ENCODE results near the gene COASY. TPM values are rescaled to one million over a fixed set of nuclear protein-coding genes. Genes with fewer than 3 reads are reported as not detected.
"Not testable (repeated sequence)": the region's sequence is repeated elsewhere in the genome, so short reads cannot be mapped to it uniquely, and the experiment has no call there.

The COASY gene
- total RNA-seq, 1 donor from 2014 or later = 67.4 TPM

DNA sequence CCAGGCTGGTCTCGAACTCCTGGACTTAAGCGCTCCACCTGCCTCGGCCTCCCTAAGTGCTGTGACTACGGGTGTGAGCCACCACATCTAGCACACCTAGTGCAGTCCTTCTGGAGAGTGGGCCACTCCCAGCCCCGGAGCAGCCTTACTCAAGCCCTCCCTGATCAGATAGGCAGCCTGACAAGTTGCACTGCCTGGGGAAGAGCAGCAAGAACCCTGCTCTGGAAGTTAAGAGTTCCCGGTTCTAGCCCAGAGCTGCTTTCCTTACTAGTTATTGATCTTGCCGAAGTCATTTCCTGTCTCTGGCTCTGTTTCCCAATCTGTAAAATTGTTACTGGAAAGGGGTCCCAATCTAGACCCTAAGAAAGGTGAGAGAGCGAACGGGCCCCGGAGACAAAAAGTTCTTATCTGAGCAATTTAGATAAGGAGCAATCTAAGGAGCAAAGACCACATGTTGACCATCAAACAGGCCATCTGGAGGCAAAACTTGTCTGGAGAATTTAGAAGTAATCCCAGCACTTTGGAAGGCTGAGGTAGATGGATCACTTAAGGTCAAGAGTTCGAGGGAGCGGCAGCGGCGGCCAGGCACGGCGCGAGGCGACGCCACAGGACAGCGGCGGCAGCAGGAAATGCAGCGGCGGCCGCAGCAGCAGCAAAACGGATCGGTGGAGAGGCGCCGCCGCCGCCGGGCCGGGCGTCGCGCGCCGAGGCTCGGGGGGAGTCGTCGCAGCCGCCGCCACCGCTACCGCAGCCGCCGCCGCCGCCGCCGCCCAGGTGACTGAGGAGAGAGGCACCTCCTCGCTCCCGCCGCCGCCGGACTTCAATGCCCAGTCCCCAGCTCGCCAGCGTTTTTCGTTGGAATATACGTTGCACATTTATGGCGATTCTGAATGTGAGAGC lies 30.2 kb upstream of the COASY start:
- ATAC-seq = peak; percentile 13

DNA sequence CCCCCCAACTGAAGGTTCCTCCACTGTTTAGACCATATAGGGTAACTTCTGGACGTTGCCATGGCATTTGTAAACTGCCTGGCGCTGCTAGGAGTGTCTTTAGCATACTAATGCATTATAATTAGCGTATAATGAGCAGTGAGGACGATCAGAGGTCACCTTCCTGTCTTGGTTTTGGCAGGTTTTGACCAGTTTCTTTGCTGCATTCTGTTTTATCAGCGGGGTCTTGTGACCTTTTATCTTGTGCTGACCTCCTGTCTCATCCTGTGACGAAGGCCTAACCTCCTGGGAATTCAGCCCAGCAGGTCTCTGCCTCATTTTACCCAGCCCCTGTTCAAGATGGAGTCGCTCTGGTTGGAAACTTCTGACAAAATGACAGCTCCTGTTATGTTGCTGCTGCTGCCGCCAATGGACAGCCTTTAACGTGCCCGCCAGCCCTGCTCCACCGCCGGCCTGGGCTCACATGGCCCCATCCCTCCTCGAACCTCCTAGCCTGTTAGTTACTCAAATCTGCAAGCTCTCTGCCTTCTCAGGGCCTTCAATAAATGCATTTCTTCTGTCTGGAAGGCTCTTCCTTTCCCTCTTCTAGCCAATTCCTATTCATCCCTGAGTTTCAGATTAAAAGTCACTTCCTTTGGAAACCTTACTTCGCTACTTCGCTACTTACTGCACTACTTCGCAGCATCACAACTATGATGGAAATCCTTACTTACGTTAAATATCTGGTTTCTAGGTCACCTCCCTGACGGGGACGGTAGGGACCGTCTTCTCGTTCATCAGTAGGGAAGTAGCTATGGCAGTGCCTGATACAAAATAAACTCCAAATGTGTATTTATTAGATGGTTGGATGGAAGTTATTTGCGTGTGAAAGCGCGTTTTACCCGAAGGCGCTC lies 26.5 kb upstream of the COASY start:
- ATAC-seq = no peak

DNA sequence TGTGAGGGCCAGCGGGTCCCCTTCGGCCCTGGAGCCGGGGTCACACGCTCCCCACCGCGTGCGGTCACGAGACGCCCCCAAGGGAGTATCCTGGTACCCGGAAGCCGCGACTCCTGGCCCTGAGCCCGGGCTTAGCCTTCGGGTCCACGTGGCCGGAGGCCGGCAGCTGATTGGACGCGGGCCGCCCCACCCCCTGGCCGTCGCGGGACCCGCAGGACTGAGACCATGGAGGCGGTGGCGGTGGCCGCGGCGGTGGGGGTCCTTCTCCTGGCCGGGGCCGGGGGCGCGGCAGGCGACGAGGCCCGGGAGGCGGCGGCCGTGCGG lies 25.9 kb upstream of the COASY start, which contains the start of gene NAGLU:
TSS of gene NAGLU (plus strand) at position 194 of the 324 bp plus-strand sequence. CDS start at position 226, 32 bp downstream.
- ATAC-seq = peak; percentile 81

DNA sequence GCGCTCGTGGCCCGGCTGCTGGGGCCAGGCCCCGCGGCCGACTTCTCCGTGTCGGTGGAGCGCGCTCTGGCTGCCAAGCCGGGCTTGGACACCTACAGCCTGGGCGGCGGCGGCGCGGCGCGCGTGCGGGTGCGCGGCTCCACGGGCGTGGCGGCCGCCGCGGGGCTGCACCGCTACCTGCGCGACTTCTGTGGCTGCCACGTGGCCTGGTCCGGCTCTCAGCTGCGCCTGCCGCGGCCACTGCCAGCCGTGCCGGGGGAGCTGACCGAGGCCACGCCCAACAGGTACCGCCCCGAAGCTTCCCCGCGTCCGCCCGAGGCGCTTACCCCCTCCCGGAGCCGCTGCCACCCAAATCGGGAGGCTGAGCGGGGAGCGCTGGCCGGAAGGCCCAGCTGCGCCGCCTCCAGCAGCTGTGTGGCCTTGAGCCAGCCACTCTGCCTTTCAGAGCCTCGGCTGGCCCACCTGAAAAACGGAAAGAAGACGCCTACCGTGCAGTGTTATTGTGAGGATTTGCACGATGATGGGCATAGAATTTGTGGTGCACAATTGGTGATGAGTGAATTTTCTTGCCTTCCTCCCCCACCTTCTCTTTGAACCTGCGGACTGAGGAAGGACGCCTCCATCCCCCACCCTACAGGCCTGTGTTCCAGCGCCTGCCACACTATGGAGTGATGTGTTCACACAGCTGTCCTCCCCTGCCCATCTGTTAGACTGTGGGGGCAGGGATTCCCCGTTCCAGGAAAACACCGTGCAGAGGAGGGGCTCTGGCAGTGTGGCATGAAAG lies 25.4 kb upstream of the COASY start:
- ATAC-seq = peak; percentile 64

DNA sequence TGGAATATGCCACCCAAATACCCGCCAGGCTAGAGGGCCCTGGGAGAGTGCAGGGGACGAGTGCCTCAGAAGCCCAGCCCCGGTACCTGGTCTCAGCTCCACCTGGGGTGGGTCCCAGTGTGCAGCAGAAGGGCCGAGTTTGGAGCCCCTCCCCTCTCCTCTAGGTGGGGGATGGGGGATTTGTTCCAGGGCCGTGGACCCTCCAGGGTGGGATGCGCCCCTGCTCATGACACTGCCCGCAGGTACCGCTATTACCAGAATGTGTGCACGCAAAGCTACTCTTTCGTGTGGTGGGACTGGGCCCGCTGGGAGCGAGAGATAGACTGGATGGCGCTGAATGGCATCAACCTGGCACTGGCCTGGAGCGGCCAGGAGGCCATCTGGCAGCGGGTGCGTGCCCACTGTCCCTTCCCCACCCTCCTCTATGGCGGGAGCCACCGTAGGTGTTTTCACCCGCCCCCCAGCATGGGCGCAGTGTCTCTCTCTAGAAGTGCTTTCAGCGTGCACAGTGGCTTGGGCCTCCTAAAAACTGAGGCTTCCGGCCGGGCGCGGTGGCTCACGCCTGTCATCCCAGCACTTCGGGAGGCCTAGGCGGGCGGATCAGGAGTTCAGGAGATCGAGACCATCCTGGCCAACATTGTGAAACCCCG lies 24.7 kb upstream of the COASY start:
- peak; percentile 8 for ATAC-seq

DNA sequence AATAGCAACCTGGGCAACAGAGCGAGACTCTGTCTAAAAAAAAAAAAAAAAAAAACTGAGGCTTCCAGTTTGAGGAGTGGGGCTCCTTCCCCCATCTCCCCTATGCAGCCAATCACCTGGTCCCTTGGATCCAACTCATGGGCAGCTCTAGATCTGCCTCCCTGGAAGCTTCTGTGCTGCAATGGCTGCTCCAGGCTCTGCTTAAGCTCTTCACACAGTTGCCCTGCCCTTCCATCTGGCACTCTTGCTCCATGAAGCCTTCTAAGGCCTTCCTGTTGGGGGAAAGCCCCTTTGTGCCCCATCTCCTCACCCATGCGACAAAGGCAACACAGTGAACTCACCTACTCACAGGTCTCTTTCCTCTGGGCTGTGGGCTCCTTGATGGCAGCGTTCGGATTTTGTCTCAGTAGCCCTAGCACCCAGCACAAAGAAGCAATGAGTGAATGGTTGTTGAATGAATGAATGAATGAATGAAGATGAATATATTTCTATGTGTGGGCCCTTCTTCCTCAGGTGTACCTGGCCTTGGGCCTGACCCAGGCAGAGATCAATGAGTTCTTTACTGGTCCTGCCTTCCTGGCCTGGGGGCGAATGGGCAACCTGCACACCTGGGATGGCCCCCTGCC lies 24.0 kb upstream of the COASY start:
- ATAC-seq = no peak

DNA sequence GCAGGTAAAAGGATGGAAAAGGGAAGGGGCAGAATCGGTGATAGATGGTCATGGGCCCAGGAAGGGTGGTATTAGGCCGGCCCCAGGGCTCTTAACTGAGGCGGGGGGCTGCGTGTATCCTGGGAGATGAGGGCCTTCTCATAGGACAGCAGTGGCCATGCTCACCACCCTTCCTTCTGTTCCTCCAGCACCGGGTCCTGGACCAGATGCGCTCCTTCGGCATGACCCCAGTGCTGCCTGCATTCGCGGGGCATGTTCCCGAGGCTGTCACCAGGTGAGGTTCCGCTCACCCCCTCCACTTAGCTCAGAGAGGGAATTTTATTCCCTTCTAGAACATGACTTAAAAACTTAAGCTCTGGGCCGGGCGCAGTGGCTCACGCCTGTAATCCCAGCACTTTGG lies 23.5 kb upstream of the COASY start:
- no peak for ATAC-seq

DNA sequence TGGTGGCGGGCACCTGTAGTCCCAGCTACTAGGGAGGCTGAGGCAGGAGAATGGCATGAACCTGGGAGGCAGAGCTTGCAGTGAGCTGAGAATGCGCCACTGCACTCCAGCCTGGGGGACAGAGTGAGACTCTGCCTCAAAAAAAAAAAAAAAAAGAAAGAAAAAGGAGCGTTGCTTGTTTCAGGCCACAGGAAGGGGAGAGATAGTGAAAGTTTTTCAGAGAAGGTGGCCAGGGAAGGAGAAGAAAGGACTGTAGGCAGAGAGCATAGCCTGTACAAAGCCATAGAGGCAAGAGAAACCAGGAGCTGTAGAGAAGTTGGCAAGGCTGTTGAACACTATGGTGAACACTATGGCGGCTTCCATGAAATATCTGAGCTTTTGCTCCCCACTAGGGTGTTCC lies 21.4 kb upstream of the COASY start:
- not testable (repeated sequence) for ATAC-seq

DNA sequence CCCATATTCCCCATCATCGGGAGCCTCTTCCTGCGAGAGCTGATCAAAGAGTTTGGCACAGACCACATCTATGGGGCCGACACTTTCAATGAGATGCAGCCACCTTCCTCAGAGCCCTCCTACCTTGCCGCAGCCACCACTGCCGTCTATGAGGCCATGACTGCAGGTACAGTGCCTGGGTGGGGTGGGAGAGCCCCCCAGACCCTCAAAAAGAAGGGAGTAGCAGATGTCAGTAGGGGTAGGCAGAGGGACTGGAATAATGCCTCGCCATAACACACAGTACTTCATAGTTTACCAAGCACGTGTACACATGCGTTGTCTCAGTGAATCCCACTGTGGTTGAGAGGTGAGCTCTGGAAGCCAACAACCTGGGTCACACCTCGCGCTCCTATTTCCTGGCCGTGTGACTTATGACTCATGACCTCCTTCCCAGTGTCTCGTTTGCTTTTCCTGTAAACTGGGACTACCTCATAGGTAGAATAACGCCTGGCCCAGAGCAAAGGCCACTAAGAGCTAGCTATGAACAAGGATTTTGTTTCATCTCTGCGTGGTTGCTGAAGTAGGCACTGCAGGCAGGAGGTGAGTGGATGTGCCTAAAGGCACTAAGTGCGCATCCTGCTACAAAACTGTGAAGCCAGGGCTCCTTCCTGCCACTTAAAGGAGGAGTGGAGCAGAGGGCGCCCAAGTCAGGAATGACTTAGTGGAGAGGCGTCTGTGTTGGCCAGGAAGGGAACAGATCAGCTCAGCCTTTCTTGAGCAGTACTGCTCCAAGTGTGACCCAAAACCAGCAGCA lies 20.7 kb upstream of the COASY start:
- peak; percentile 43 for ATAC-seq

DNA sequence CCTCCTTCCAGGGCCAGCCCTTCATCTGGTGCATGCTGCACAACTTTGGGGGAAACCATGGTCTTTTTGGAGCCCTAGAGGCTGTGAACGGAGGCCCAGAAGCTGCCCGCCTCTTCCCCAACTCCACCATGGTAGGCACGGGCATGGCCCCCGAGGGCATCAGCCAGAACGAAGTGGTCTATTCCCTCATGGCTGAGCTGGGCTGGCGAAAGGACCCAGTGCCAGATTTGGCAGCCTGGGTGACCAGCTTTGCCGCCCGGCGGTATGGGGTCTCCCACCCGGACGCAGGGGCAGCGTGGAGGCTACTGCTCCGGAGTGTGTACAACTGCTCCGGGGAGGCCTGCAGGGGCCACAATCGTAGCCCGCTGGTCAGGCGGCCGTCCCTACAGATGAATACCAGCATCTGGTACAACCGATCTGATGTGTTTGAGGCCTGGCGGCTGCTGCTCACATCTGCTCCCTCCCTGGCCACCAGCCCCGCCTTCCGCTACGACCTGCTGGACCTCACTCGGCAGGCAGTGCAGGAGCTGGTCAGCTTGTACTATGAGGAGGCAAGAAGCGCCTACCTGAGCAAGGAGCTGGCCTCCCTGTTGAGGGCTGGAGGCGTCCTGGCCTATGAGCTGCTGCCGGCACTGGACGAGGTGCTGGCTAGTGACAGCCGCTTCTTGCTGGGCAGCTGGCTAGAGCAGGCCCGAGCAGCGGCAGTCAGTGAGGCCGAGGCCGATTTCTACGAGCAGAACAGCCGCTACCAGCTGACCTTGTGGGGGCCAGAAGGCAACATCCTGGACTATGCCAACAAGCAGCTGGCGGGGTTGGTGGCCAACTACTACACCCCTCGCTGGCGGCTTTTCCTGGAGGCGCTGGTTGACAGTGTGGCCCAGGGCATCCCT lies 18.5 kb upstream of the COASY start:
- no peak for ATAC-seq

DNA sequence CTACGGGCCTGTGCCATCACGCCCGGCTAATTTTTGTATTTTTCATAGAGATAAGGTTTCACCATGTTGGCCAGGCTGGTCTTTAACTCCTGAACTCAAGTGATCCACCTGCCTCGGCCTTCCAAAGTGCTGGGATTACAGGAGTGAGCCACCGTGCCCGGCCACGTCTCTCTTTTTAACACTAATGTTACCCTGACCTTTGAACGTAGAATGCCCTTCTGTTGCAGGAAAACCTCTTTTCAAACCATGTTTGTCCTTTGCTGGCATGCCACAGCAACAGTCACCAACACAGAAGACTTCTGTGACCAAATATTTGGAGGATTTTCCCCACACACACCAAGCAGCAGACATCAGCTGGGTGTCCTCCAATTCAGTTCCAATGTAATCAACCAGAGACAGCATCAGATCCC lies 17.1 kb upstream of the COASY start:
- ATAC-seq = no peak

DNA sequence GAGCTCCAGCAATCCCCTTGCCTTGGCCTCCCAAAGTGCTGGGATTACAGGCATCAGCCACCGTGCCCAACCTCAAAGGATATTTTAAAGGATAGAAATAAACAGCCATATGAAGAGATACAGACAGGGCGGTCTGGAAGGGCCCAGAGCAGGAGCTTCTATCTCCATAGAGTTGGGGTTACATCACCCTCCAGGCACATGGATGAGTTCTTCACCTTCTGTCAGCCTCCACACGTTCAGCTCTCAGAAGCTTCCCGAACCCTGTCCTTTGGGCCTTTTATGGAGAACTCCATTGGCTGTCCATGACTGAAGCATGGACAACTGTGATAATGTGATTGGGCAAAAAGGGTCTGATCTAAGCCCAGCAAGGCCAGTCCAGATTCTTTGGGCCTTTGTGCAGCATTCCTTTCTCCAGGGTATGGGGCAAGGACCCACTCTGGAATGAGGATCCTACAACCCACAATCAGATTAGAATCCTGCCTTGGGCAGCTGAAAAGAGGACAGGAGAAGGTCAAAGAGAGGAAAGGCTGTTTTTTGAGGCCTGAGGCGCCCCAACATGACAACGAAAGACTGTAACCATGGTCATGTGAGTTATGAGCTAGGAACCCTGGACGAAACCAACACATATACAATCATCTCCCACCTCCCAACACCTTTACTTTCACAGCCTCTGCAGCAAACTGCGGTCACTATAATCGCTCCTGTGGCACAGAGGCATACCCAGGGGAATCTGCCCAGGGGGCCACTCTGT lies 16.0 kb upstream of the COASY start:
- not testable (repeated sequence) for ATAC-seq

DNA sequence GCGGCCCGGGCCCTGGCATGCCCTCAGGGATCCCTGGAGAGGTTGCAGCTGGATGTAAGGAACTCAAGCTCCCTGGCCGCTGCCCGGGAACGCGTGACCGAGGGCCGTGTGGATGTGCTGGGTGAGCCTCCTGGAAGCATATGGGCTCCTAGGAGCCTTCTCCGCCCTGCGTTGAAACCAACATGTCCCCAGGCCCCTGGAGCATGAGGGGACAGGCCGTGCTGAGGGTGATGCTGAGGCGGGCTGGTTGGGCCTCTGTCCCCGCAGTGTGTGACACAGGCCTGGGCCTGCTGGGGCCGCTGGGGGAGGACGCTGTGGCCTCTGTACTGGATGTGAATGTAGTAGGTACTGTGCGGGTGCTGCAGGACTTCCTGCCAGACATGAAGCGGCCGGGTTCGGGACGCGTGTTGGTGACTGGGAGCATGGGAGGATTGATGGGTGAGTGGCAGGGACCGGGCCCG lies 14.9 kb upstream of the COASY start:
- ATAC-seq = peak; percentile 28

DNA sequence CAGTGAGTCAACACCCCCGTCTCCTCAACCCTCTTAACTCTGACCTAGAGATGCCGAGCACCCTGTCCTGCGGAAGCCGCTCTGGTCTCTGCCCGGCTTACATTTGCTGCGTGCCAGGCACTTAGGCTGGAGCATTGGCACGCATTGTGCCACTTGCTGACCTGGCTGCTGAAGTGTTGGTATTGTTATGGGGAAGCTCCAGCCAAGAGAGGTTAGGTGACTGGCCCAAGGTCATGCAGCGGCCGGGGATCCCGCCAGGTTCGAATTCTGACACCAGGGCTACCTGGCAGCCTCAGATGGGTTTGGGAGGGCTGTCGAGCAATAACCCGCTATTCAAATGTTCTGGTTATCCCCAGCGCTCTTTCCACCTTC lies 14.3 kb upstream of the COASY start:
- no peak for ATAC-seq

DNA sequence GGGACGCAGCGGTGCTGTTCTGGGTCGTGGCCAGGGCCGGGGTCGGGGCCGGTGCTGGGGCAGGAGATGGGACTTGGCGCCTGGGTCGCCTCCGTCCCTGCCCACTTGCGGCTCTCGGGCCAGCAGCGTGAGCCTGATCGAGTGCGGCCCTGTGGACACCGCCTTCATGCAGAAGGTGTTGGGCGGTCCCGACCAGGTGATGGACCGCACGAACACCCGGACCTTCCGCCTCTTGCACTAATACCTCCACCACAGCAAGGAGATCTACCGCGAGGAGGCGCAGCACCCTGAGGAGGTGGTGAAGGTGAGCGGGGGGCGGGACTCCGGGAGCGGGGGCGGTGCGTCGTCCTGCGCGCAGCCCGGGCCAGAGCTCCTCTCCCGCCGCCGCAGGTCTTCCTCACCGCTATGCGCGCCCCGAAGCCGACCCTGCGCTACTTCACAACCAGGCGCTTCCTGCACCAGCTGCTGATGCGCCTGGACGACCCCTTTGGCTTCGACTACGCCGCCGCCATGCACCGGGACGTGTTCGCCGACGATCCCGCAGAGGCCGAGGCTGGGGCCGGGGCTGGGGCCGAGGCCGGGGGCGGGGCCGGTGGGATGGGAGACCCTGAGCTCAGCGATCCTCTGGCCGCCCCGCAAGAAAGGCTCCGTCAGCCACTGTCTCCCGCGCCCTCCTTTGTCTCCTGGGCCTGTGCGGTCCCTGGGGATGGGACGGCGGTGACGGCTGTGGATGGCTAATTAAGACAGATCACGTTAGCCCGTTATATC lies 13.7 kb upstream of the COASY start:
- peak; percentile 76 for ATAC-seq

DNA sequence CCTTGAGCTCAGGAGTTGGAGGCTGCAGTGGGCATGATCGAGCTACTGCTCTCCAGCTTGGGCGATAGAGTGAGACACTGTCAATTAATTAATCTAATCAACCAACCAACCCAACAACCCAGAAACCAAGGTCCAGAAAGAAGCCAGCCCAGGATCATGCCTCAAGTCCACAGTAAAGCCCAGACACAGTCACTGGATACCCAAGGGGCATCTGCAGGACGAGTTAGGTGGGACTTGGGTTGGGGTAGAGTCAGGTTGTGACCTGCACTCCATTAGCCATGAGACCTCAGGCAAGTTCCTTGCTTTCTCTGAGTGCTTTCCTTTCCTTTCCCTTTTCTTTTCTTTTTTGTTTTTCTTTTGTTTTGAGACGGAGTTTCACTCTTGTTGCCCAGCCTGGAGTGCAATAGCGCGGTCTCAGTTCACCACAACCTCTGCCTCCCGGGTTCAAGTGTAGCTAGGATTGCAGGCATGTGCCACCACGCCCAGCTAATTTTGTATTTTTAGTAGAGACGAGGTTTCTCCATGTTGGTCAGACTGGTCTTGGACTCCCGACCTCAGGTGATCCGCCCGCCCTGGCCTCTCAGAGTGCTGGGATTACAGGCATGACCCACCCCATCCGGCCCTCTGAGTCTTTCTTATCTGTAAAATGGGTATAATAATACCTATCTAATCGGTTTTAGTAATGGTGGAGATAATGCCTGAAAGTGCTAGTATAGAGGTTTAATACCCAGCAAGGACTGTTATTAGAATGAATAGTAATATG lies 12.8 kb upstream of the COASY start:
- no peak for ATAC-seq

DNA sequence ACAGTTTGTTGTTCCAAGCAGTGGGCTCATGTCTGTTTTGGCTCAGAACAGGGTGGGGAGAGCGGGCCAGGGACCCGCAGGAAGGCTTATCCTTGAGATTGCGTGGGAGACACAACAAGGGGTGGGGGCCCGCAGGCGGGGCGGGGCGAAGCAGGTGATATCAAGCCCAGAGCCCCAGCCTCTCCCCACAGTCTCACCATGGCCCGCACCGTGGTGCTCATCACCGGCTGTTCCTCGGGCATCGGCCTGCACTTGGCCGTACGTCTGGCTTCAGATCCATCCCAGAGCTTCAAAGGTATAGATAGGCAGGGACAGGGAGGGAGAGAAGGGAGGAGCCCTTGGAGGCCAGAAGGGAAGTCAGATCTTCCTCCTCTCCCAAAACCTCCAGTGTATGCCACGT lies 9.2 kb upstream of the COASY start, which contains the start of gene HSD17B1:
TSS of gene HSD17B1 (plus strand) at position 188 of the 400 bp plus-strand sequence. CDS start at position 199, 11 bp downstream.
- ATAC-seq = not testable (repeated sequence)

Data from esophagus mucosa (tissue), 1 donor.